HG03066 (cell line): Measurements from ENCODE around the gene PRKAR2B.
"Not testable (repeated sequence)": the region's sequence is repeated elsewhere in the genome, so short reads cannot be mapped to it uniquely, and the experiment has no call there.

Experiments used
- ATAC-seq: cut with Tn5 transposase; IDR thresholded peaks from one replicate; pipeline ENCODE4 v1.9.1; 2021; ENCODE audit warnings: low read depth; ENCODE audit not compliant: unreplicated experiment

The PRKAR2B gene

GRCh38 chr7:107046491-107047259 is 2.2 kb downstream of the PRKAR2B start:
- ATAC-seq = no peak

- ATAC-seq = no peak
These were observed 3.6 kb downstream of the PRKAR2B start for GRCh38 chr7:107047902-107048782.

GRCh38 chr7:107048783-107049418 is 4.4 kb downstream of the PRKAR2B start:
- ATAC-seq = no peak

- ATAC-seq = no peak
These were observed 5.0 kb downstream of the PRKAR2B start for GRCh38 chr7:107049480-107049879.

GRCh38 chr7:107049971-107050532 is 5.5 kb downstream of the PRKAR2B start:
- ATAC-seq = no peak

DNA sequence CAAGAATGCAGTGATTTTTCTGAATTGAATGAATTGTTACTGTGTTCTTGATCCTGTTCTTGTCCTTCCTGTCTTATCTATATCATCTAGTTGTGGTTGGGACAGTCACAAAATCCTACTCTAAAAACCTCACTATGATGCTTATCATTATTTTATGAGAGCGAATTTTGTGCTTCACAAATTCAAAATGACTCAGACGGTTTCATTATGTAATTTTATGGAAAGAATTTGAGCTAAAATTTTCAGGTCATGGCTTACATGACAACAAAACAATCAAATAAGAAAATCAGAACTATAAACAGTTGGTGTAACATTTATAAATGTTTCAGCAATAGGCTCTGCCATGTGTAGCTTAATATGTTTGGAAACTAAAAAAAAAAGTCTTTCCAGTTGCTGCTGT is 6.9 kb downstream of the PRKAR2B start:
- ATAC-seq = no peak

DNA sequence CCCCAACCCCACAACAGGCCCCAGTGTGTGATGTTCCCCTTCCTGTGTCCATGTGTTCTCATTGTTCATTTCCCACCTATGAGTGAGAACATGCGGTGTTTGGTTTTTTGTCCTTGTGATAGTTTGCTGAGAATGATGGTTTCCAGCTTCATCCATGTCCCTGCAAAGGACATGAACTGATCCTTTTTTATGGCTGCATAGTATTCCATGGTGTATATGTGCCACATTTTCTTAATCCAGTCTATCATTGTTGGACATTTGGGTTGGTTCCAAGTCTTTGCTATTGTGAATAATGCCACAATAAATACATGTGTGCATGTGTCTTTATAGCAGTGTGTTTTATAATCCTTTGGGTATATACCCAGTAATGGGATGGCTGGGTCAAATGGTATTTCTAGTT is 10.5 kb downstream of the PRKAR2B start:
- ATAC-seq = not testable (repeated sequence)

DNA sequence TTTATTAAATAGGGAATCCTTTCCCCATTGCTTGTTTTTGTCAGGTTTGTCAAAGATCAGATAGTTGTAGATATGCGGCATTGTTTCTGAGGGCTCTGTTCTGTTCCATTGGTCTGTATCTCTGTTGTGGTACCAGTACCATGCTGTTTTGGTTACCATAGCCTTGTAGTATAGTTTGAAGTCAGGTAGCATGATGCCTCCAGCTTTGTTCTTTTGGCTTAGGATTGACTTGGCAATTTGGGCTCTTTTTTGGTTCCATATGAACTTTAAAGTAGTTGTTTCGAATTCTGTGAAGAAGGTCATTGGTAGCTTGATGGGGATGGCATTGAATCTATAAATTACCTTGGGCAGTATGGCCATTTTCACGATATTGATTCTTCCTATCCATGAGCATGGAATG is 11.6 kb downstream of the PRKAR2B start:
- not testable (repeated sequence) for ATAC-seq

DNA sequence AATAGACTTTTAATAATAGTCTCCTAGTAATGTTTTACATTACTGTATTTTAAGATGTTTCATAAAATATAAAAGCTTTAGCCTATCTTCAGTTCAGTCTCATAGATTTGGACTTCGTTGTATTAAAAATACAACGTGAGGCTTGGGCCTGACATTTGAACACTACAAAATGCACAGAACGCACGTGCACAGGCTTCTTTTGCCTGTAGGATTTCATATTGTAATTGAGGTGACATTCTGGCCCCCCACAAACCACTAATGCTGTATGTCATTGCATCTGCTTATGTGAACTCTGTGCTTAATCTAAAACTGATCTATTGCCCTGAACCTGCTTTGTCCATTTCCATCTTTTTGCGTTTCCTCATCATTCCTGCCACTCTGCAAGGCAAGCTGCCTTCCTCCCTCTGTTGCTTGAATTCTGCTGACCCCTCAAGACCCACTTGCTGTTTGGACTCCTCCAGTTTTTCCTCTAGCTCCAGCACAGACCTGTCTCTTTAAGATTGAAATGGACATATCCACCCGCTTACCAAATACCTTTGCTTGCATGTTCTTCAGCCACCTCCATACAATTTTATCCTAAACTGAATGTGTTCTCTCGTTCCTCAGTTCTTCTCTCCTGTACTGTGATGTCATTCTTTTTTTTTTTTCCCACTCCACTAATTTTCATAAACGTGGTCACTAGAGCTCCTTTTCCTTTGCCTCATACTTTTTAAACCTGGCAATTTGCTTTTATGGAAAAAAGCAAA is 12.4 kb downstream of the PRKAR2B start:
- ATAC-seq = no peak

DNA sequence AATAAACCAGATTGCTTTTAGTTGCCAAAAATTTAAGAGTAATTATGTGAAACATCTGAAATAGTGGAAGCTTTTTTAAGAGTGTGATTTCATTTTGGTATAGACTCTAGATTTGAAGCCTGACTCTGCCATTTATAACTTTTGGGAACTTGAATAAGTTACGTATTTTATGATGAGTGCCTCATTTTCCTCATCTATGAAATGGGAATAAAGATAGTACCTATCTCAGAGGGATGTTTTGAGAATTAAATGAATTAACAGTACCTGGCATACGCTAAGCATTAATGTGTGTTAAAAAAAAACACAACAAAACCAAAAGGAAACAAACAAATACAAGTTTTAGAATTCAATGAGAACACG is 12.9 kb downstream of the PRKAR2B start:
- ATAC-seq = no peak

- no peak for ATAC-seq
These were observed 15.0 kb downstream of the PRKAR2B start for GRCh38 chr7:107059468-107059867.

DNA sequence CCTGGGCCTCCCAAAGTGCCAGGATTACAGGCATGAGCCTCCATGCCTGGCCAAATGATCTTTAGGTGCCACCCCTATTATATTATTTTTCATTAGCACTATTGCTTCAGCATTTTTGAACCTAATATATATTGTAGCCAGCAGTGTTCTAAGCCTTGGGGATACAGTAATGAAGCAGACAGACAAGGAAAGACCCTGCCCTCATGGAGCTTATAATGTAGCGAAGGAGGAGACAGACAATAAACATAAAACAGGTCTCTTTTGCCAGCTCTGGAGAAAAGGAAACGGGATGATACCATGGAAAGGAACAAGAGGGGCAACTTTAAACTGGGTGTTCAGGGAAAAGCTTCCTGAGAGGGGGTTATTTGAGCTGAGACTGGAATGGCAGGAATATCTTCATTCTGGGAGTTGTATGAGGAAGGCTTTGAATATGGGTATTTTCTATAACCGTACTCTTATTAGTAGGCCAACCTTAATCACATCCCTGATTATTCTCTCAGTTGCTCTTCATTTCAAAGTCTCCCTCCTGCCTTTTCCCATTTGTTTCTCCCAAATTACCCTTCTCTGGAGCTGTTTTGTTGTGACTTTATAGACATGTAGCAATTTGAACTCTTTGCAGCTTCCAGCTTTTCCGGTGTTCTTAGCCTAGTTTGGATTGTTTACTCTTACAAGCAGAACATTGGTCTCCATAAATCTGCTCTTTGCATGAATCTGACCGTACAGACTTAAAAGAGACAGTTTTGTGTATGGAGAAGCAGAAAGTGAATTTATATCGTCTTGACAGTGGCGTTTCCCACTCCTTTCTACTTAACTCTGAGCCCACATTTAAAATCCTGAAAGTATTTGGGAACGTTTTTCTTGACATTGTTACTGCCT is 19.0 kb downstream of the PRKAR2B start:
- ATAC-seq = no peak

- no peak for ATAC-seq
These were observed 19.8 kb downstream of the PRKAR2B start for GRCh38 chr7:107064255-107064654.

DNA sequence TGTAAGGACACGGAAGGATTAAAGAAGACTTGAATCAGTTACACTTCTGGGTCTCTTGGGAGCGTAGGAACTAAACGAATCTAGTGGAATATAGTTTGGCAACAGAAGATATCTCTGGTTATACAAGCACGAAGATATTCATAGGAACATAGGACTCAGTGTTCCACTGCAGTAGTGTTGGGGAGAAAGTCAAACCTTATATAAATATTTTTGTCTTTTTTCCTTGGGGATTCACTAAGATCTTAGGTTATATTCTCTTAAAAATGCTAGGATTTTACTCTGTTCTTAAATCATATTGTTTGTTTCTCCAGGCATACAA is 21.4 kb downstream of the PRKAR2B start:
- ATAC-seq = no peak

- ATAC-seq = no peak
These were observed 23.7 kb downstream of the PRKAR2B start for GRCh38 chr7:107068156-107068555.

GRCh38 chr7:107069457-107069856 is 25.0 kb downstream of the PRKAR2B start:
- no peak for ATAC-seq

DNA sequence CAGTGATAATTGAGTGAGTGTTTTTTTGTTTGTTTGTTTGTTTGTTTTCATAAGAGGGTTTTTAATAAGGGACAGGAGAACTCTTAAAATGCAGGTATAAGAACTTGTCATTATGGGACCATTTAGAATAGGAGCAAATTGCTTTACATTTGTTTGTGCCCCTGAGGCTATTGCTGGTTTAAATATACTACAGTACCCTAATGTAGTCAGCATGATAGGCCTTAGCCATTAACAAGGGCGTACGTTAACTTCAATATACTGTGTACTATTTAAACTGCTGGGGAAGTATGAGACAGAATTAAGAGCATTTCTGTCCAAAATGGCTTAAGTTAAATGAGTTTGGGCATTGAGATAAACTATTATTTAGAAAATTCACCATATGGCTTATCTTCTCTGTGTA is 26.2 kb downstream of the PRKAR2B start:
- ATAC-seq = no peak

DNA sequence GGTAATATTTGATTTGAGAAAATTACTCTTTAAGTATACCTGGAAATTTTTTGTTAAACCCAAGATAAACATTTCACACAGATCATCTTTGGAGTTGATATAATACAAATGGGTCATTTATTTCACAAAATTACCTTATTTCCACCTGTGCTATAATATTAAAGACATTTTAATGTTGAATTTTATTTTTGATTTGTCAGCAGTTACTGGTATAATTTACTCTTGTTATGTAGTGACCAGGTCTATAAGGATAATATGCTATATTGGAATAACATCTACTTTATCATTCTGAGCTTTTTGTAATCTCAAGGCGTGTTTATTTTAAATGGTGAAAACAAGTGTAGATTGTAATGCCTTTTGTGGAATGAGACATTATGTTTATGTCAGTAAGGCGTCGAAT is 26.6 kb downstream of the PRKAR2B start:
- ATAC-seq = no peak

- no peak for ATAC-seq
These were observed 27.6 kb downstream of the PRKAR2B start for GRCh38 chr7:107072133-107072532.
